ENCODE measurements around the gene ATG9A. TPM values are rescaled to one million over a fixed set of nuclear protein-coding genes. Genes with fewer than 3 reads are reported as not detected.
"Not testable (repeated sequence)": the region's sequence is repeated elsewhere in the genome, so short reads cannot be mapped to it uniquely, and the experiment has no call there.

The ATG9A gene, protein sequence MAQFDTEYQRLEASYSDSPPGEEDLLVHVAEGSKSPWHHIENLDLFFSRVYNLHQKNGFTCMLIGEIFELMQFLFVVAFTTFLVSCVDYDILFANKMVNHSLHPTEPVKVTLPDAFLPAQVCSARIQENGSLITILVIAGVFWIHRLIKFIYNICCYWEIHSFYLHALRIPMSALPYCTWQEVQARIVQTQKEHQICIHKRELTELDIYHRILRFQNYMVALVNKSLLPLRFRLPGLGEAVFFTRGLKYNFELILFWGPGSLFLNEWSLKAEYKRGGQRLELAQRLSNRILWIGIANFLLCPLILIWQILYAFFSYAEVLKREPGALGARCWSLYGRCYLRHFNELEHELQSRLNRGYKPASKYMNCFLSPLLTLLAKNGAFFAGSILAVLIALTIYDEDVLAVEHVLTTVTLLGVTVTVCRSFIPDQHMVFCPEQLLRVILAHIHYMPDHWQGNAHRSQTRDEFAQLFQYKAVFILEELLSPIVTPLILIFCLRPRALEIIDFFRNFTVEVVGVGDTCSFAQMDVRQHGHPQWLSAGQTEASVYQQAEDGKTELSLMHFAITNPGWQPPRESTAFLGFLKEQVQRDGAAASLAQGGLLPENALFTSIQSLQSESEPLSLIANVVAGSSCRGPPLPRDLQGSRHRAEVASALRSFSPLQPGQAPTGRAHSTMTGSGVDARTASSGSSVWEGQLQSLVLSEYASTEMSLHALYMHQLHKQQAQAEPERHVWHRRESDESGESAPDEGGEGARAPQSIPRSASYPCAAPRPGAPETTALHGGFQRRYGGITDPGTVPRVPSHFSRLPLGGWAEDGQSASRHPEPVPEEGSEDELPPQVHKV
- polyA plus RNA-seq = 10 to 100 TPM; 11.4 to 32.1 (median 21.2) TPM

GRCh38 chr2:219229305-219230058 is at the start of gene ATG9A, which contains the start of gene ANKZF1:
TSS of gene ATG9A (minus strand) at chr2:219229636. CDS start at chr2:219228024, 1,612 bp downstream.
TSS of gene ANKZF1 (plus strand) at chr2:219229806. CDS start at chr2:219230258, 452 bp downstream.
- no peak within 1 kb of the TSS for H3K27ac ChIP-seq (ENCODE audit: low read depth, low read length)
- 0 to 1% (median 0%) methylated on average over 78 to 80 of the region's 80 CpGs for WGBS, 3 donors

GRCh38 chr2:219278655-219279150 is 49.3 kb upstream of the ATG9A start:
- peak overlapping the region; percentile 51 for H3K27ac ChIP-seq (ENCODE audit: low read depth, low read length)
- 6 to 13% (median 11%) methylated on average over 9 of the region's 9 CpGs for WGBS, 3 donors

DNA sequence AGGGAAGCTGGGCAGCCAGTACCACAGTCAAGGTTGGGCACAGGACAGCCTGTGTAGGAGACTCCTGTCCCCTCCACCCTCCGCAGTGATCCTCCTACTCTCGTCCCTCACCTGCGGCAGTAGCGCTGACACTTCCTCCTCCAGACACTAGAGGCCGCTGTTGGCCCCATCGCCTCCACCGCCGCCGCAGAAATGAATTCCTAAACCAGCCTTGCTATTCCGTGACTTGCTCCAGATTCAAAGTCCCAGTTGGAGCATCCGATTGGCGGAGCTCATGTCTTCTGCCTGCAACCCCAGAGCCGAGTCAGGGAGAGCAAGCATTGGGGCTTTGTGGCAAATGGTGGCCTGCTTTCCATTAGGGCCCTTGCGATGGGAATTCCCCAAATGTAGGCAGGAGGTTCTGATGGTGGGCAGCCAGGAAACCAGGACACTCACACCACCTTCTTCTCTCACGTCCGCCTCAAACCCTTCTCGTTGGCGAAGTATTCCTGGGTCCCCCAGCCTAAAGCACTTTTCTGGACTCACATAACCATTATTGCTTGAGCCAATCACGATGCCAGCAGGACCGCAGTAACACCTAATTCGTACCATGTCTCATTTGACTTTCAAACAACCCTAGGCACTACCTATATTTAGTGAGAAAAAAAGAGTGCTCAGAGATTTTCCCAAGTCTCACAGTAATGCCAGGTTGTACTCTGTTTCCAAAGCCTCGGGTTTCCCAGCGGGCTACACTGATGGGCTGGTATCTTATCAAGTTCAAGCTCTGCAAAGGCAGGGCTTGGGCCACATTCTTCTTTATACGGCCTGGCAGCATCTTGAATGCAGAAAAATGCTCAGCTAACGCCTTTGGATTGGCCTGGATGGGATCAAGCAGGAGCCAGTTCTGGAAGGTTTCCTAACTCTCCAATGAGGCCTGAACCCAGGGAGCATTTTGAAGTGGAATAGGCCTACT is 48.5 kb upstream of the ATG9A start:
- WGBS, 3 donors = 26 to 28% (median 26%) methylated on average over 25 of the region's 25 CpGs
- no peak overlapping the region for H3K27ac ChIP-seq (ENCODE audit: low read depth, low read length)

- WGBS, 3 donors = 46 to 60% (median 52%) methylated on average over 6 of the region's 6 CpGs
- no peak overlapping the region for H3K27ac ChIP-seq (ENCODE audit: low read depth, low read length)
Observed at GRCh38 chr2:219274361-219274921, 45.0 kb upstream of the ATG9A start.

DNA sequence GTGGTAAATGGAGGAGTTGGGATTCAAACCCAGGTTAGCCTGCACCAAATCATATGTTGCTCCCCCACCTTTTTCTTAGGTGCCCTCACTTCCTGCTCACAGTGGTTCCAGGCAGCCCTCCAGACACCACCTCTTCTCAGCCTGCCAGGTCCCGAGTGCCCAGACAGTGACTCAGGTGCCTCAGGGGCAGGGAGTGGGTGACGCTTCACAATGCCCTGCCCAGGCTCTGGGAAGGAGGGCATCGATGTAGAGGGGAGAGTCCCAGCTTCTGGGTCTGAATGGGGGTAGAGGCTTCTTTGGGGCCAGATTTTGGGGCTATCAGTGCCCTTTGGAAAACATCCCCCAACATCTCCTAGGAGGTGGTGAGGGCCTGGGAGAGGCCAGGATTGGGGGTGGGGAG is 44.5 kb upstream of the ATG9A start:
- no peak overlapping the region for H3K27ac ChIP-seq (ENCODE audit: low read depth, low read length)
- WGBS, 3 donors = 82 to 87% (median 85%) methylated on average over 3 of the region's 3 CpGs

GRCh38 chr2:219272995-219273394 is 43.6 kb upstream of the ATG9A start:
- H3K27ac ChIP-seq (ENCODE audit: low read depth, low read length) = no peak overlapping the region
- WGBS, 3 donors = 76 to 80% (median 78%) methylated on average over 2 of the region's 2 CpGs

GRCh38 chr2:219272356-219272755 is 42.9 kb upstream of the ATG9A start:
- 73 to 86% (median 83%) methylated on average over 4 of the region's 4 CpGs for WGBS, 3 donors
- H3K27ac ChIP-seq (ENCODE audit: low read depth, low read length) = no peak overlapping the region

- no peak overlapping the region for H3K27ac ChIP-seq (ENCODE audit: low read depth, low read length)
- WGBS, 3 donors = 70 to 89% (median 89%) methylated on average over 2 of the region's 2 CpGs
Observed at GRCh38 chr2:219271021-219271420, 41.6 kb upstream of the ATG9A start.

- 87 to 100% (median 88%) methylated on average over 5 of the region's 5 CpGs for WGBS, 3 donors
- no peak overlapping the region for H3K27ac ChIP-seq (ENCODE audit: low read depth, low read length)
Observed at GRCh38 chr2:219270055-219270372, 40.6 kb upstream of the ATG9A start.

DNA sequence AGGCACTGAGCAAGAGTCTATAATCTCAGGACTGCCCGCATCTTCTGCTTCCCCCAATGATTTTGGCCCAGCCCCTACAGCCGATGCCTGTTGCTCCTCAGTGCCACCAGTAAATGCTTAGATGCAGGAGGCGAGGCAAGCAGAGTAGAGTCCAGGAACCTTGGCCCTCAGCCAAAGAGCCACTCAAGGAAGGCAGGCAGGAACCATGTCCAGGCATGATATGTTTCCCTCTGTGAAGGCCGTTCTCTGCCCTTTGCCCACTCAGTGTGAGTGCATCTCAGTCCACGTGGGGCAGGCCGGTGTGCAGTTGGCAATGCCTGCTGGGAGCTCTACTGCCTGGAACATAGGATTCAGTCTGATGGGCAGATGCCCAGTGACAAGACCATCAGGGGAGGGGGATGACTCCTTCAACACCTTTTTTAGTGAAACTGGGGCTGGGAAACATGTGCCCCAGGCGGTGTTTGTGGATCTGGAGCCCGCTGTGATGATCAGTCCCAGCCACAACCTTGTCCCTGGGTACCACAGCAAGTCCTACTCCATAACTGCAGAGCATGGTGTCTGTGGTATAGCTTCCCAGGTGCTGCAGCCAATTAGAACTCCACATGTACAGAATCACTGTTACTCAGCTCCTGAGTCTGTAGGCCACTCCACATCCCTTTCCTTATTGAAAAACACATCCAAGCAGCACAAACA is 40.1 kb upstream of the ATG9A start:
- no peak overlapping the region for H3K27ac ChIP-seq (ENCODE audit: low read depth, low read length)

GRCh38 chr2:219268294-219268693 is 38.9 kb upstream of the ATG9A start:
- WGBS, 3 donors = 78 to 90% (median 84%) methylated on average over 2 of the region's 2 CpGs
- no peak overlapping the region for H3K27ac ChIP-seq (ENCODE audit: low read depth, low read length)

More for the DNA sequence above, 40.1 kb upstream of the ATG9A start:
- WGBS, 3 donors = 36 to 66% (median 62%) methylated on average over 8 of the region's 8 CpGs

DNA sequence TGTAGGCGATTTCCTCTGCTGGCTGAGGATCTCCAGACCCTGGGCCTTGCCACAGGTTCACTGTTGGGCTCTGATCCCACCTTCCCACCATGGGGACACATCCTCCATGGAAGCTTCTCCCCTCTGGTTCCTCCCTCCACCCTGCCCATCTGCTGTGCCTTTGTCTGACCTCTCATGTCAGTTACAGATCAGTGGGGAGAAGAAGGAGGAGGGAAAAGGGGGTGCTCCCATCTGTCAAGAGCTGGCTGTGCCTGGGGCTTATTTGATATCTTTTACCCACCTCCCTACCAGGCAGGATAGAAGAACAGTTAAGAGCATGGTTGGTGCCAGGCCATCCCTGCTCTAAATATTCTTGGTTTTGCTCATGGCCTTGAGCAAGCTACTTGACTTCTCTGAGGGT is 37.5 kb upstream of the ATG9A start:
- no peak overlapping the region for H3K27ac ChIP-seq (ENCODE audit: low read depth, low read length)
- 83 to 94% methylated on average over 1 of the region's 1 CpG; no CpG with 5 or more reads in 1 of the 3 donors for WGBS, 3 donors

GRCh38 chr2:219266232-219266631 is 36.8 kb upstream of the ATG9A start:
- no peak overlapping the region for H3K27ac ChIP-seq (ENCODE audit: low read depth, low read length)
- WGBS, 3 donors = 67 to 77% (median 75%) methylated on average over 5 of the region's 5 CpGs

GRCh38 chr2:219261024-219261855 is 31.8 kb upstream of the ATG9A start:
- 53 to 69% (median 57%) methylated on average over 5 of the region's 5 CpGs for WGBS, 3 donors

DNA sequence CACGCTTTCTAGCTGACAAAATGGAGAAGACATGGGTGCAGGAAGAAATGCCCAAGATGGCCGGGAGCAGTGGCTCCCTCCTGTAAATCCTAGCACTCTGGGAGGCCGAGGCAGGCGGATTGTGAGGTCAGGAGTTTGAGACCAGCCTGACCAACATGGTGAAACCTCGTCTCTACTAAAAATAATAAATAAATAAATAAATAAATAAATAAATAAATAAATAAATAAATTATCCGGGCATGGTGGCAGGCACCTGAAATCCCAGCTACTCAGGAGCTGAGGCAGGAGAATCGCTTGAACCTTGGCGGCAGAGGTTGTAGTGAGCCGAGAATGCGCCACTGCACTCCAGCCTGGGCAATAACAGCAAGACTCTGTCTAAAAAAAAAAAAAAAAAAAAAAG is 29.5 kb upstream of the ATG9A start:
- 81 to 89% (median 88%) methylated on average over 10 of the region's 10 CpGs for WGBS, 3 donors
- not testable (repeated sequence) for H3K27ac ChIP-seq (ENCODE audit: low read depth, low read length)

More at GRCh38 chr2:219261024-219261855, 31.8 kb upstream of the ATG9A start:
- H3K27ac ChIP-seq (ENCODE audit: low read depth, low read length) = no peak overlapping the region
